Measurements from ENCODE around the gene CERCAM.
A peak's percentile ranks its signal among the peaks of the same experiment; 100 is the strongest.

The CERCAM gene

GRCh38 chr9:128438343-128439109, 17.9 kb downstream of the CERCAM start (continued):
- TF ChIP-seq, protein P1, sequence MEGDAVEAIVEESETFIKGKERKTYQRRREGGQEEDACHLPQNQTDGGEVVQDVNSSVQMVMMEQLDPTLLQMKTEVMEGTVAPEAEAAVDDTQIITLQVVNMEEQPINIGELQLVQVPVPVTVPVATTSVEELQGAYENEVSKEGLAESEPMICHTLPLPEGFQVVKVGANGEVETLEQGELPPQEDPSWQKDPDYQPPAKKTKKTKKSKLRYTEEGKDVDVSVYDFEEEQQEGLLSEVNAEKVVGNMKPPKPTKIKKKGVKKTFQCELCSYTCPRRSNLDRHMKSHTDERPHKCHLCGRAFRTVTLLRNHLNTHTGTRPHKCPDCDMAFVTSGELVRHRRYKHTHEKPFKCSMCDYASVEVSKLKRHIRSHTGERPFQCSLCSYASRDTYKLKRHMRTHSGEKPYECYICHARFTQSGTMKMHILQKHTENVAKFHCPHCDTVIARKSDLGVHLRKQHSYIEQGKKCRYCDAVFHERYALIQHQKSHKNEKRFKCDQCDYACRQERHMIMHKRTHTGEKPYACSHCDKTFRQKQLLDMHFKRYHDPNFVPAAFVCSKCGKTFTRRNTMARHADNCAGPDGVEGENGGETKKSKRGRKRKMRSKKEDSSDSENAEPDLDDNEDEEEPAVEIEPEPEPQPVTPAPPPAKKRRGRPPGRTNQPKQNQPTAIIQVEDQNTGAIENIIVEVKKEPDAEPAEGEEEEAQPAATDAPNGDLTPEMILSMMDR (tag by site-specific recombination; IDR thresholded peaks at IDR 0.05) = peak; percentile 67
- TF ChIP-seq ZNF518A (tag by site-specific recombination; conservative IDR thresholded peaks at IDR 0.05; ENCODE audit: low read depth) (no peak), IKZF3 (tag by site-specific recombination; IDR thresholded peaks at IDR 0.05) (peak; percentile 59; the same call in 1 of the 2 replicates), BCL6B (tag by site-specific recombination; IDR thresholded peaks at IDR 0.05) (no peak), HOXD13 (CRISPR knock-in tag; IDR thresholded peaks at IDR 0.05; ENCODE audit: borderline replicate concordance) (0 out of 2 replicates have a peak, but pooled peaks have one; percentile 28), SETDB1 (IDR thresholded peaks at IDR 0.05; ENCODE audit: insufficient read length, low read length) (no peak), ZBTB17 (tag by site-specific recombination; IDR thresholded peaks at IDR 0.05) (no peak), ZNF560 (tag by site-specific recombination; IDR thresholded peaks at IDR 0.05; ENCODE audit: borderline replicate concordance) (no peak), AEBP2 (tag by site-specific recombination; IDR thresholded peaks at IDR 0.05; ENCODE audit: borderline replicate concordance) (no peak), ZNF621 (tag by site-specific recombination; IDR thresholded peaks at IDR 0.05) (no peak), PRDM6 (tag by site-specific recombination; IDR thresholded peaks at IDR 0.05) (no peak), PBX3 (CRISPR knock-in tag; IDR thresholded peaks at IDR 0.05) (0 out of 2 replicates have a peak, but pooled peaks have one; percentile 29), SCRT2 (tag by site-specific recombination; IDR thresholded peaks at IDR 0.05) (peak; percentile 83), ZNF140 (tag by site-specific recombination; IDR thresholded peaks at IDR 0.05) (no peak), ATF2 (tag by site-specific recombination; IDR thresholded peaks at IDR 0.05; ENCODE audit: low read depth) (no peak), ZNF600 (tag by site-specific recombination; IDR thresholded peaks at IDR 0.05) (no peak), PATZ1 (tag by site-specific recombination; IDR thresholded peaks at IDR 0.05) (peak; percentile 65), BCL11A (tag by site-specific recombination; IDR thresholded peaks at IDR 0.05; ENCODE audit: low read depth) (no peak), ZNF280C (tag by site-specific recombination; IDR thresholded peaks at IDR 0.05) (no peak)

Data from HEK293 (cell line).